Spleen (tissue), 7 donors: ENCODE results near the gene GLT8D1.

Experiments used
- CTCF ChIP-seq, 11 experiments: fragments of 200-600 bp in 7 of 11; fragments of 450-650 bp in 4 of 11; sonication (generic) in 4 of 11; IDR thresholded peaks in 8 of 11; conservative IDR thresholded peaks in 3 of 11; 1 replicate in 7 of 11; 2 replicates in 4 of 11; pipeline versions ENCODE4 v1.4.0 to v1.8.0; 2016 to 2021; ENCODE audit warnings: antibody characterized with exemption in 11 of 11, inconsistent platforms in 4 of 11, mild to moderate bottlenecking in 1 of 11
- POLR2A ChIP-seq, 3 donors: fragments of 450-650 bp; IDR thresholded peaks; one replicate each; pipeline ENCODE4 v1.5.1; 2017; ENCODE audit warnings: antibody characterized with exemption in 3 of 3, mild to moderate bottlenecking in 1 of 3
- donor health status: DM: no; HTN: no; CAD: no; lungs with moderate emphysema.
- donor health status: DM: no; HTN: no; CAD: no.
- donor health status: DM: no; HTN: no; CAD: no.

- no peak for TF ChIP-seq CTCF (IDR thresholded peaks at IDR 0.05 in 8 of 11, conservative IDR thresholded peaks at IDR 0.05 in 3 of 11)
- TF ChIP-seq POLR2A (IDR thresholded peaks at IDR 0.05): no peak
Observed at GRCh38 chr3:52730681-52731080, 25.1 kb upstream of the GLT8D1 start.
